Measurements from ENCODE around the gene RANBP9.
A peak's percentile ranks its signal among the peaks of the same experiment; 100 is the strongest.

RANBP9 gene

GRCh38 chr6:13729891-13730290, 18.3 kb upstream of the RANBP9 start:
- Histone ChIP-seq H2BK120ac (ENCODE audit: low read depth, low read length) (no peak overlapping the region), H3K36me3 (ENCODE audit: control insufficient read depth, insufficient read depth, low read length) (no peaks in the 10 kb centered on the region), H3K56ac (ENCODE audit: low read length) (no peak overlapping the region), H3K27ac (ENCODE audit: low read depth, low read length) (no peak overlapping the region), H3K79me1 (ENCODE audit: low read length) (no peaks in the 10 kb centered on the region), H3K9ac (ENCODE audit: low read length) (no peak overlapping the region), H3K79me2 (ENCODE audit: control insufficient read depth, insufficient read depth, low read length) (no peaks in the 10 kb centered on the region), H4K5ac (ENCODE audit: low read length) (no peak overlapping the region), H3K27me3 (ENCODE audit: insufficient read depth, low read length, poor library complexity) (no peaks in the 10 kb centered on the region), H2BK5ac (ENCODE audit: low read length) (no peak overlapping the region), H3K4me1 (ENCODE audit: control insufficient read depth, low read depth, low read length) (no peaks in the 10 kb centered on the region), H3K4ac (ENCODE audit: low read depth, low read length) (no peak overlapping the region), H2BK15ac (replicated peaks; ENCODE audit: low read depth) (no peak overlapping the region), H4K8ac (ENCODE audit: low read depth, low read length) (no peak overlapping the region), H3K18ac (ENCODE audit: low read length) (no peak overlapping the region), H3K4me3 (ENCODE audit: low read length) (no peak overlapping the region), H3K4me2 (ENCODE audit: low read length) (no peak overlapping the region), H2AK5ac (ENCODE audit: low read length) (no peak overlapping the region), H3K23ac (ENCODE audit: low read length) (no peak overlapping the region)
- DNase-seq: no peak
- no CpG with 5 or more reads among the region's 2 CpGs for WGBS (ENCODE audit: extremely low coverage, insufficient coverage, low lambda C conversion rate)

DNA sequence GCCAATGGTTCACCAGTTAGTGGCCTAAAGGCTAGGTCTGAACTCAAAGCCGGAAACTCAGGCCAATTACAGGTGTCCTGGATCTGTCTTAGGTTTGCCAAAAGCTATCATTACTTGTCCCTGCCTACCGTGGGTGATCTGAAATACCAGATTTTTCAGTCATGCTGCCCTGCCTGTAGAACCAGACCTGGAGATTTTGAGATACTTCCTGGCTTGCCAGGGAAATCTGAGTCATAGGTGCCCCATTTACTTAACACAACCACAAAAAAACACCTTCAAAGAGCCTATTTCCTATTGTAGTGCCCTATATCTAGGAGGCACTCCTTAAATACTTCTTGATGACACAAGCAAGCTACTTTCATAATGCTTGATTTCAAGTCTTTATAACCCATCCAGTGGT, 13.9 kb upstream of the RANBP9 start:
- no peaks in the 10 kb centered on the region for H3K27me3 ChIP-seq (ENCODE audit: insufficient read depth, low read length, poor library complexity)
- no peak overlapping the region for H3K56ac ChIP-seq (ENCODE audit: low read length)
- H3K4me3 ChIP-seq (ENCODE audit: low read length): no peak overlapping the region
- H3K36me3 ChIP-seq (ENCODE audit: control insufficient read depth, insufficient read depth, low read length): no peaks in the 10 kb centered on the region
- H2BK15ac ChIP-seq (replicated peaks; ENCODE audit: low read depth): no peak overlapping the region
- H2BK120ac ChIP-seq (ENCODE audit: low read depth, low read length): no peak overlapping the region
- WGBS (ENCODE audit: extremely low coverage, insufficient coverage, low lambda C conversion rate): no CpG with 5 or more reads among the region's 2 CpGs
- H2BK5ac ChIP-seq (ENCODE audit: low read length): no peak overlapping the region
- DNase-seq: no peak
- no peak overlapping the region for H3K4ac ChIP-seq (ENCODE audit: low read depth, low read length)
- H3K18ac ChIP-seq (ENCODE audit: low read length): no peak overlapping the region
- H3K79me2 ChIP-seq (ENCODE audit: control insufficient read depth, insufficient read depth, low read length): no peaks in the 10 kb centered on the region
- no peak overlapping the region for H4K5ac ChIP-seq (ENCODE audit: low read length)
- no peak overlapping the region for H3K9ac ChIP-seq (ENCODE audit: low read length)
- no peak overlapping the region for H4K8ac ChIP-seq (ENCODE audit: low read depth, low read length)
- no peak overlapping the region for H3K27ac ChIP-seq (ENCODE audit: low read depth, low read length)
- no peak overlapping the region for H2AK5ac ChIP-seq (ENCODE audit: low read length)
- no peak overlapping the region for H3K4me2 ChIP-seq (ENCODE audit: low read length)
- no peaks in the 10 kb centered on the region for H3K4me1 ChIP-seq (ENCODE audit: control insufficient read depth, low read depth, low read length)
- no peaks in the 10 kb centered on the region for H3K79me1 ChIP-seq (ENCODE audit: low read length)
- H3K23ac ChIP-seq (ENCODE audit: low read length): no peak overlapping the region

DNA sequence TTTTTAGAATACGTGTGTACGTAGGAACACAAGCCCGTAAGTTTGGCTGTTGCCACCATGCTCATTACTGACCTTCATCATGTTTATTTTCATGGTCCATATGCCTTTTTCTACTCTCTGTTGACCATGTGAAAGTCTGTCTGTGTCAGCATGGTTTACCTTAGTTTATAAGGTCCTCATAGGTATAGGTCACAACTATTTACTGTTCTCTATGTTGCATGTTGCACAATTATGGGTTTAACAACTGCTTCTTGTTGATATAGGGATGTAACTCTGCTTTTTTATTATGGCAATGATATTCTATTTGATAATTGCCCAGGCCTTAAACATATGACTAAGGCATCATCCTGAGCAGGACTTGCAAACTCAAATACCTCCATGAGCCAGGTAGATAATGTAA, 13.4 kb upstream of the RANBP9 start:
- Histone ChIP-seq H3K4ac (ENCODE audit: low read depth, low read length) (no peak overlapping the region), H3K4me3 (ENCODE audit: low read length) (no peak overlapping the region), H3K79me2 (ENCODE audit: control insufficient read depth, insufficient read depth, low read length) (no peaks in the 10 kb centered on the region), H3K4me2 (ENCODE audit: low read length) (no peak overlapping the region), H3K23ac (ENCODE audit: low read length) (no peak overlapping the region), H3K27me3 (ENCODE audit: insufficient read depth, low read length, poor library complexity) (no peaks in the 10 kb centered on the region), H3K56ac (ENCODE audit: low read length) (no peak overlapping the region), H3K27ac (ENCODE audit: low read depth, low read length) (no peak overlapping the region), H4K8ac (ENCODE audit: low read depth, low read length) (no peak overlapping the region), H2AK5ac (ENCODE audit: low read length) (no peak overlapping the region), H3K36me3 (ENCODE audit: control insufficient read depth, insufficient read depth, low read length) (no peaks in the 10 kb centered on the region), H2BK5ac (ENCODE audit: low read length) (no peak overlapping the region), H2BK15ac (replicated peaks; ENCODE audit: low read depth) (no peak overlapping the region), H3K79me1 (ENCODE audit: low read length) (no peaks in the 10 kb centered on the region), H3K9ac (ENCODE audit: low read length) (no peak overlapping the region), H4K5ac (ENCODE audit: low read length) (no peak overlapping the region), H3K18ac (ENCODE audit: low read length) (no peak overlapping the region), H3K4me1 (ENCODE audit: control insufficient read depth, low read depth, low read length) (no peaks in the 10 kb centered on the region), H2BK120ac (ENCODE audit: low read depth, low read length) (no peak overlapping the region)
- no peak for DNase-seq
- no CpG with 5 or more reads among the region's 3 CpGs for WGBS (ENCODE audit: extremely low coverage, insufficient coverage, low lambda C conversion rate)

- Histone ChIP-seq H3K4me2 (ENCODE audit: low read length) (no peak overlapping the region), H3K79me1 (ENCODE audit: low read length) (no peaks in the 10 kb centered on the region), H3K4ac (ENCODE audit: low read depth, low read length) (no peak overlapping the region), H4K8ac (ENCODE audit: low read depth, low read length) (no peak overlapping the region), H3K36me3 (ENCODE audit: control insufficient read depth, insufficient read depth, low read length) (no peaks in the 10 kb centered on the region), H3K56ac (ENCODE audit: low read length) (no peak overlapping the region), H3K27ac (ENCODE audit: low read depth, low read length) (no peak overlapping the region), H3K79me2 (ENCODE audit: control insufficient read depth, insufficient read depth, low read length) (no peaks in the 10 kb centered on the region), H3K4me3 (ENCODE audit: low read length) (no peak overlapping the region), H3K23ac (ENCODE audit: low read length) (no peak overlapping the region), H3K4me1 (ENCODE audit: control insufficient read depth, low read depth, low read length) (no peaks in the 10 kb centered on the region), H2BK120ac (ENCODE audit: low read depth, low read length) (no peak overlapping the region), H3K18ac (ENCODE audit: low read length) (no peak overlapping the region), H3K27me3 (ENCODE audit: insufficient read depth, low read length, poor library complexity) (no peaks in the 10 kb centered on the region), H2BK5ac (ENCODE audit: low read length) (no peak overlapping the region), H2BK15ac (replicated peaks; ENCODE audit: low read depth) (no peak overlapping the region), H3K9ac (ENCODE audit: low read length) (no peak overlapping the region), H4K5ac (ENCODE audit: low read length) (no peak overlapping the region), H2AK5ac (ENCODE audit: low read length) (no peak overlapping the region)
- WGBS (ENCODE audit: extremely low coverage, insufficient coverage, low lambda C conversion rate): no CpG with 5 or more reads among the region's 4 CpGs
- peak; percentile 13 for DNase-seq
Observed at GRCh38 chr6:13724182-13724581, 12.5 kb upstream of the RANBP9 start.

DNA sequence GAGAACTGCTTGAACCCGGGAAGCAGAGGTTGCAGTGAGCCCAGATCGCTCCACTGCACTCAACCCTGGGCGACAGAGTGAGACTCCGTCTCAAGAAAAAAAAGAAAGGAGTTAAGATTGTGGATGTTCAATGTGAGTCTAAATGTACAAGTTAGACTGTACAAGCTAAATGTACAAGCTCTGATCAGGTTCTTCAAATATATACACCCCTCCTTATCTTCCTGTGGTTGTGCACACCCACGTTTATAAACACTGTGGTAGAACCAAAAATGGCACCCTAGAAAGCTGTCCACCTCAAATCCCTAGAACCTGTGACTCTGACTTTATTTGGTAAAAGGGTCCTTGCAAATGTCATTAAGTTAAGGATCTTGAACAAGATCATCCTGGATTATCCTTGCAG, 11.2 kb upstream of the RANBP9 start:
- H3K79me1 ChIP-seq (ENCODE audit: low read length): no peaks in the 10 kb centered on the region
- no peaks in the 10 kb centered on the region for H3K36me3 ChIP-seq (ENCODE audit: control insufficient read depth, insufficient read depth, low read length)
- H3K4me2 ChIP-seq (ENCODE audit: low read length): no peak overlapping the region
- H3K27me3 ChIP-seq (ENCODE audit: insufficient read depth, low read length, poor library complexity): no peaks in the 10 kb centered on the region
- no peaks in the 10 kb centered on the region for H3K4me1 ChIP-seq (ENCODE audit: control insufficient read depth, low read depth, low read length)
- no peaks in the 10 kb centered on the region for H3K79me2 ChIP-seq (ENCODE audit: control insufficient read depth, insufficient read depth, low read length)
- no peak overlapping the region for H3K18ac ChIP-seq (ENCODE audit: low read length)
- H2BK15ac ChIP-seq (replicated peaks; ENCODE audit: low read depth): no peak overlapping the region
- H4K8ac ChIP-seq (ENCODE audit: low read depth, low read length): no peak overlapping the region
- no peak overlapping the region for H3K56ac ChIP-seq (ENCODE audit: low read length)
- no peak overlapping the region for H4K5ac ChIP-seq (ENCODE audit: low read length)
- no CpG with 5 or more reads among the region's 5 CpGs for WGBS (ENCODE audit: extremely low coverage, insufficient coverage, low lambda C conversion rate)
- H2BK120ac ChIP-seq (ENCODE audit: low read depth, low read length): no peak overlapping the region
- no peak overlapping the region for H3K27ac ChIP-seq (ENCODE audit: low read depth, low read length)
- H3K9ac ChIP-seq (ENCODE audit: low read length): no peak overlapping the region
- DNase-seq: no peak
- no peak overlapping the region for H3K4me3 ChIP-seq (ENCODE audit: low read length)
- H3K23ac ChIP-seq (ENCODE audit: low read length): no peak overlapping the region
- no peak overlapping the region for H2BK5ac ChIP-seq (ENCODE audit: low read length)
- no peak overlapping the region for H2AK5ac ChIP-seq (ENCODE audit: low read length)
- H3K4ac ChIP-seq (ENCODE audit: low read depth, low read length): no peak overlapping the region

DNA sequence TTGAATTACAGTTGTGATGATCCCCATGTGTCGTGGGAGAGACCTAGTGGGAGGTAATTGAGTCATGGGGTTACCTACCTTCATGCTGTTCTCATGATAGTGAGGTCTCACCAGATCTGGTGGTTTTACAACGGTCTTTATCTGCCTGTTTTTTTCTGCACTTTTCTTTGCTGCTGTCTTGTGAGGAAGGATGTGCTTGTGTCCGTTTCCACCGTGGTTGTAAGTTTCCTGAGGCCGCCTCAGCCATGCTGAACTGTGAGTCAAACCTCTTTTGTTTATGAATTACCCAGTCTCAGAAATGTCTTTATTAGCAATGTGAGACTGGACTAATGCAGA, 6.5 kb upstream of the RANBP9 start:
- Histone ChIP-seq H3K4me2 (ENCODE audit: low read length) (no peak overlapping the region), H2BK15ac (replicated peaks; ENCODE audit: low read depth) (no peak overlapping the region), H4K8ac (ENCODE audit: low read depth, low read length) (no peak overlapping the region), H3K23ac (ENCODE audit: low read length) (no peak overlapping the region), H3K4me1 (ENCODE audit: control insufficient read depth, low read depth, low read length) (no peaks in the 10 kb centered on the region), H4K5ac (ENCODE audit: low read length) (no peak overlapping the region), H2AK5ac (ENCODE audit: low read length) (no peak overlapping the region), H3K9ac (ENCODE audit: low read length) (no peak overlapping the region), H3K27ac (ENCODE audit: low read depth, low read length) (no peak overlapping the region), H2BK120ac (ENCODE audit: low read depth, low read length) (no peak overlapping the region), H3K36me3 (ENCODE audit: control insufficient read depth, insufficient read depth, low read length) (no peaks in the 10 kb centered on the region), H3K4me3 (ENCODE audit: low read length) (no peak overlapping the region), H3K56ac (ENCODE audit: low read length) (no peak overlapping the region), H3K18ac (ENCODE audit: low read length) (no peak overlapping the region), H3K79me2 (ENCODE audit: control insufficient read depth, insufficient read depth, low read length) (no peaks in the 10 kb centered on the region), H3K4ac (ENCODE audit: low read depth, low read length) (no peak overlapping the region), H2BK5ac (ENCODE audit: low read length) (no peak overlapping the region), H3K27me3 (ENCODE audit: insufficient read depth, low read length, poor library complexity) (no peaks in the 10 kb centered on the region), H3K79me1 (ENCODE audit: low read length) (no peaks in the 10 kb centered on the region)
- WGBS (ENCODE audit: extremely low coverage, insufficient coverage, low lambda C conversion rate): no CpG with 5 or more reads among the region's 5 CpGs
- DNase-seq: no peak

Data from mesendoderm (in vitro differentiated cells).